Stimulated activated CD4-positive, alpha-beta T cell treated with anti-CD3 and anti-CD28 coated beads, Interleukin-2, amount 100 ng/mL, for 24 hours (primary cell): ENCODE data around the gene KIAA0825.
"Not testable (repeated sequence)": the region's sequence is repeated elsewhere in the genome, so short reads cannot be mapped to it uniquely, and the experiment has no call there.

Source experiments
- DNase-seq, 2 donors: peaks; one replicate each; pipeline ENCODE4 v3.0.0-alpha.2; 2020

KIAA0825 gene

GRCh38 chr5:94361832-94362796, 256.3 kb downstream of the KIAA0825 start:
- no peak for DNase-seq

DNA sequence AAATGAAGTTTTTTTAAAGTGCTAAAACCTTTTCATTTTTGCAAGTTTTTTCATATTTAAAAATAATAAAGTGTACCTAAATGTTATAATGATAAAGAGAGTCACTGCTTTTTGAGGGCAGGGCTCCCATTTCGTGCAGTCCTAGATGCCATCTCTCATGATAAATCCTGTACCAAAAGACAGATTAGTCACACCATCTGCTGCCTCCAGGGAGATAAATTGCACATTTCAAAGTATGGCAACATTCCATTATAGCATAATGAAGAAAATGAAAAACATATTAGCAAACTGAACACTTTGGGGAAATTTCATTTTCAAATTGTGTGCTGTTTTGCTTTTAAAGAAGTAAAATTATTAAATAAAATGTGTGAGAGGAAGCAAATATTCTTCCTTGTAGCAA, 257.2 kb downstream of the KIAA0825 start:
- no peak for DNase-seq

GRCh38 chr5:94360382-94361130, 257.8 kb downstream of the KIAA0825 start:
- no peak for DNase-seq

- no peak for DNase-seq
Observed at GRCh38 chr5:94359880-94360279, 258.5 kb downstream of the KIAA0825 start.

DNA sequence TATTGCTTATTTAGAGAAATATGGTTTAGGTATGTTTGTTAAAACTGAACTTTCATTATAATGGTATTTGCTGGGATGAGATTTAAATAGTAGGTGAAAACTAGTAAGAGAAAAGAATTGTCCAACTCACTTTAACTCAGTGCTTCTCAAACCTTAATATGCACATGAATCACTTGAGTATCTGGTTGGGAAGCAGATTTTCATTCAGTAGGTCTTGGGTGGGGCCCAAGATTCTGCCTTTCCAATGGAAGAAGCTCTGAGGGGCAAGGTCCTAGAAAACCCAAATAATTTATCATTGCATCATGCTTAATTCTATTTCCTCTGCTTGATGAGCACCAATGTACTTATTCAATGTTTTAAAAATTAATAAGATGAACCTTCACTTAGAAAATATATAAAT, 262.6 kb downstream of the KIAA0825 start:
- DNase-seq: no peak

DNA sequence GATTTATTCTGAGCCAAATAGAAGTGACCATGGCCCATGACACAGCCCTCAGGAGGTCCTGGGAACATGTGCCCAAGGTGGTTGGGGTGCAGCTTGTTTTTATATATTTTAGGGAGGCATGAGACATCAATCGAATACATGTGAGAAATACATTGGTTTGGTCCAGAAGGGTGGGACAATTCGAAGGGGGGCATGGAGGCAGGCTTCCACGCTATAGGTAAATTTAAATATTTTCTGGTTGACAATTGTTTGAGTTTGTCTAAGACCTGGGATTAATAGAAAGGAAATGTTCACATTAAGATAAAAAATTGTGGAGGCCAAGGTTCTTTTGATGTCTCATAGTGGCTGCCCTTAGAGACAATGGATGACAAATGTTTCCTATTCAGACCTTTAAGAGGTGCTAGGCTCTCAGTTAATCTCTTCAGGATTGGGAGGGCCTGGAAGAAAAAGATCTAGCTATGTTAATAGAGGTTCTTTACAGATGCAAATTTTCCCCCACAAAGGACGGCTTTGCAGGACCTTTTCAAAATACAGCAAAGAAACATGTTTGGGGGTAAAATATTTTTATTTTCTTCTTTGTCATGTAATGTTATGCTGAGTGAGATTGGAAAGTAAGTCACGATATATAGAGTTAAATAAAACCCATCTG, 263.4 kb downstream of the KIAA0825 start:
- not testable (repeated sequence) for DNase-seq

GRCh38 chr5:94353605-94354004, 264.8 kb downstream of the KIAA0825 start:
- no peak for DNase-seq

DNA sequence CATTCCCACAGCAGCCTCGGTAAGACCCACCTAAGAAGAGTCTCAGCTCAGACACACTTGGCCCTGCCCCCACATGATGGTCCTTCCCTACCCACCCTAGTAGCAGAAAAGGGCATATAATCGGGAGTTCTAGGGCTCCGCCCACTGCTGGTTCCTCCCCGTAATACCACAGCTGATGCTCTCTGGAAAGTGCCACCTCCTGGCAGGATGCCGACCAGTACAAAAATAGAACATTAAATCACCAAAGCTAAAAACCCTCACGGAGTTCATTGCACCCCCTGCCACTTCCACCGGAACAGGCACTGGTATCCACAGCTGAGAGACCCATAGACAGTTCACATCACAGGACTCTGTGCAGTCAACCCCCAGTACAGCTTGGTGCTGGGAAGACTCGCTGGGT, 271.3 kb downstream of the KIAA0825 start:
- DNase-seq: no peak

DNA sequence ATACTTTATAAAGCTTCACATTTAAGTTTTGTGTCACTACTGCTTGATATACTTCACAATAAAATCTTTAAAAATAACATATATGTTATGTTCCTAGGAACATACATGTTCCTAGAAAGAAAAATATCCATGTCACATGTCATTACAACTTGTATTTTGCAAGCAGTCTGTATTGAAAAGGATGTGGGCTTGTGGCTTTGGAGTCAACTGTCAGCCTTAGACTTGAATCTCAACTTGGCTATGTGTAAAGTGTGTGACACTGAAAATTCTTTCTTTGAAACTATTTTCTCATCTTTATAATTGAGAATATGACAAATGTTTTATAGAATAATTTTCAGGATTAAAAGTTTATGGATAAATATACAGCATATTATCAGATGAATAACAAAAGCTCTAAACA, 273.1 kb downstream of the KIAA0825 start:
- no peak for DNase-seq

DNA sequence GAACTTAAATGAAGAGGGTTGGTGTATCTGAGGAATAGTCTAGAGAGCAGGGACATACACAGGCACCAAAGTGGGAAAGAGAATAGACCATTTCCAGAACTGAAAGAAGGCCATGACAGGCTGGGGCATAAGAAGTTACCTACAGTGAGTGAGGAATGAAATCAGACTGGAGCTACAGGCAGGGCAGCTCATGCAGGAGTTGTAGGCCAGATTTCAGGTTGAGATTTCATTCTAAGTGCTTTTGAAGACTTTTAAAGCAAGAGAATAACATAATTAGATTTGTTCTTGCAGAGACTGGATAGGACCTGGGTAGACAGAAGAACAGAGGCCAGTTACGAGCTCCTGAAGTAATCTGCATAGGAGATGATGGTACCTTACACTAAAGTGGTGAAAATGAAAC, 280.8 kb downstream of the KIAA0825 start:
- DNase-seq: no peak

DNA sequence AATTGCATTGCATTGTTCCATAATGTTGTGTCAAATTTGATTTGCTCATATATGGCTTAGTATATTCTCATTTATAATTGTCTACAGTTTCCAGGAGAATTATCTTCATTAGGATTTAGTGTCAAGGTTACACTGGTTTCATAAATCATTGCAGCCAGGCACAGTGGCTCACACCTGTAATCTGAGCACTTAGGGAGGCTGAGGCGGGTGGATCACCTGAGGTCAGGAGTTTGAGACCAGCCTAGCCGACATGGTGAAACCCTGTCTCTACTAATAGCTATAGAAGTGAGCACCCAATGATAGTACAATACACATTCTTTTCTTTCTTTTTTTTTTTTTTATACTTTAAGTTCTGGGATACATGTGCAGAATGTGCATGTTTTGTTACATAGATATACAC, 282.5 kb downstream of the KIAA0825 start:
- no peak for DNase-seq

- no peak for DNase-seq
Observed at GRCh38 chr5:94329115-94329514, 289.3 kb downstream of the KIAA0825 start.

DNA sequence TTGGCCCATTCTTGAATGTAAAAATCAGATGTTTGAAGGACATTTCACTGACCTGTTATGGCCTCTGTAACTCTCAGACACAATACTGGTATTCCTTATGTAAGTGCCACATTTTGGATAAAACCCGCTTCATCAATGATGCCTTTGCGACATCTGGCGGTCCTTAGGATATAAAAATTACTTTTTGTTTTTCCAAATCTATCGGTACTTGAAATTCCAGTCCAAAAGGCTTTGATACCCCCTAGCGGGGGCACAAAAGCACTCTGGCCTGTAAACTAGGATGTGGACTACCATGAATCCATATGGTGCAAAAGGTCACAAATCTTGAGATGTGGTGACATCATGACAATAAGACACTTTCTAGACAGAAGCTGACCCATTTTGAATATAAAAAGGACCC, 291.8 kb downstream of the KIAA0825 start:
- DNase-seq: no peak

DNA sequence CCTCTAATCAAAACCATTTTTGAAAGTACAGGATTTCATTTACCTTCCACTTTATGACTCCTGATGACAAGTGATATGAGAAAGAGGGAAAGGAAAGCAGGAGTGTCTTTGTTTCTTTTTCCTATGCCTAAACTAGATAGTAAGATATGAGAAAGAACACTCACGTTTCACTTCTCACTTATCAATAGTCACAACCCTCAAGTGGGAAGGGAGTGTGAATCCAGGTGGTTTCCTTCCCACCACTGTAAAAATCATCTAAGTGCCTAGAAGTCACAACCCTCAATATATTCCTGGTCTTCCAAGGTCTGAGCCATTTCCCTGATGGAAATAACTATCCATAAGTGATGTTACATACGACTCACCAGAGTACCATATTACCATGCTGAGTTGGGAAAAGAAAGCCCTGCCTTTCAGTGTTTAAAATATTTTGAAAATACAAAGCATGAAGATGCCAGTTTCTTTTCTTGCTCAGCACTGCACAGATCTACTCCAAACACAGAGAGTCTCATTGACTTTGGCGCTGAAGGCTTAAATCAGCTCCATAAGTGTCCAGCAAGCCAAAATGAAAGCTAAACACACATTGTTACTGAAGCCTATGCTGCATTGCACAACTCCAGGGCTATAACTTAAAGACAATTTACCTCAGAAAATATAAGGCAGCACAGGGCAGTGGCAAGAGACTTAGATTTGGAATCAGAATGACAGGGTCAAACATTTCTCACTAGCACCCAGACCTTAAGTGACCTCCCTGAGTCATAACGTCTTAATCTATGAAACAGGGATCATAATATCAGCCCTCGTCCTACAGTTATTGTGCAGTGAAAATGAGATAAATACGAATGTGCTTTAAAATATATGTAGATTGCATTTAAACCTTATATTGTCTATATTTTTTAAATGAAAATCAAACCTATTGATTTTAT, 301.2 kb downstream of the KIAA0825 start:
- no peak for DNase-seq

- no peak for DNase-seq
Observed at GRCh38 chr5:94314460-94315131, 303.8 kb downstream of the KIAA0825 start.

- DNase-seq: no peak
Observed at GRCh38 chr5:94313696-94314095, 304.7 kb downstream of the KIAA0825 start.

DNA sequence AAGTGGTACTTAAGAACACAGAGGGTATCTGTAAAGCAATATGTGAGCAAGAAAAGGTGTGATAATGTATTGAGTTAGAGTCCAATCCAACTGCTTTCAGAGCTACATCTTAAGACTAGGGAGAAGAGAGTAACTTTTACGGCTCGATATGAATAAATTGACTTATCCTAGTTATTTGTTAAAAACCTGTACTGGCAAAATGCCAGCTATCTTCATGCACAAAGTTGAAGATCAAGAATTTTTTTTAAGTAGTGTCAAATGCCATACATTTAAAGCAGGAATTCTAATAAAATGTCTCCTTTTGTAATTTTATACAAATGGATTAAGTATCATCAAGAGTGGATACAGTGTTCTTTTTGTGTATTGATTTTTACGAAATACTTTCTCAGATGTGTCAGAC, 305.2 kb downstream of the KIAA0825 start:
- DNase-seq: no peak

GRCh38 chr5:94312298-94312697, 306.1 kb downstream of the KIAA0825 start:
- DNase-seq: no peak

- DNase-seq: no peak
Observed at GRCh38 chr5:94310833-94311232, 307.6 kb downstream of the KIAA0825 start.

DNA sequence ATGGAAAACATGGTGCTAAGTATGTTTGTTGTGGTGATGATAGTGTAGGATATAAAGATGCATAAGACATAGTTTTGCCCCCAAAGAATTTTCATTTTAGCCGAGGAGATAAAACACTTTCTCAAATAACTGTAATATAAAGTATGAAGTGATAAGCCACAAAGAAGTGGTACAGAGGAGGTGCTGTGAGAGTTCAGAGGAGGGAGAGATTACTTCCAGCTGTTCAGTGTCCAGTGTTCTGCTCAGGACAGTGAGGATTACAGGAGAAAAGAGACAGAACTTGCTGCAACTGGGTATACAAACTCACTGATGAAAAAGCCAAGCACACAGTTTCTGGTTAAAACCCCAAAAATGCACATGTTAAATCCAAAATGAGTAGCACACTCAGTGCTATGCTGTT, 309.3 kb downstream of the KIAA0825 start:
- DNase-seq: no peak

- DNase-seq: no peak
Observed at GRCh38 chr5:94308442-94308841, 310.0 kb downstream of the KIAA0825 start.

- DNase-seq: no peak
Observed at GRCh38 chr5:94304146-94304545, 314.3 kb downstream of the KIAA0825 start.
